ENCODE measurements around the gene MAML3.

- no peak for TF ChIP-seq REST (IDR thresholded peaks at IDR 0.05; ENCODE audit: insufficient replicate concordance, low read depth)
- no peak for TF ChIP-seq CTCF (IDR thresholded peaks at IDR 0.05; ENCODE audit: insufficient read depth, low read length)
Measured at GRCh38 chr4:139781066-139781465, 372.9 kb downstream of the MAML3 start.

Measured in HL-60 (cell line).